ENCODE data around the gene LAMC3. TPM values are rescaled to one million over a fixed set of nuclear protein-coding genes. Genes with fewer than 3 reads are reported as not detected.
"Not testable (repeated sequence)": the region's sequence is repeated elsewhere in the genome, so short reads cannot be mapped to it uniquely, and the experiment has no call there.

LAMC3 gene
- total and polyA plus RNA-seq, 2 donors from 2014 or later, result 13.4 to 13.8 TPM

- no peak overlapping the region for H3K4me3 ChIP-seq (ENCODE audit: low read length in 3 of 3)
- peak; percentile 13 for TF ChIP-seq CTCF (IDR thresholded peaks at IDR 0.05; ENCODE audit: borderline replicate concordance, extremely low read depth, insufficient read depth)
- intact Hi-C loops (cut with DNase I), result no loop called here
- FAIRE-seq, result no peak
- peak in 4 of 5 donors; percentile 76 to 86 (median 84) for DNase-seq
- no peak overlapping the region for H3K27ac ChIP-seq (ENCODE audit: low read depth in 2 of 2, low read length in 2 of 2)
- no peaks in the 10 kb centered on the region for H3K27me3 ChIP-seq (ENCODE audit: control insufficient read depth, insufficient read depth, low read length)
- H3K4me1 ChIP-seq (ENCODE audit: control insufficient read depth in 2 of 3, insufficient read depth in 2 of 3, low read depth in 1 of 3, low read length in 3 of 3), result no peaks in the 10 kb centered on the region
- no peak overlapping the region for H3K9ac ChIP-seq (ENCODE audit: low read length in 3 of 3)
- H3K9me3 ChIP-seq (ENCODE audit: control insufficient read depth in 2 of 3, insufficient read depth in 1 of 3, low read length in 3 of 3), result no peaks in the 10 kb centered on the region
- H3K36me3 ChIP-seq (ENCODE audit: control insufficient read depth in 2 of 3, insufficient read depth in 3 of 3, low read length in 3 of 3), result no peaks in the 10 kb centered on the region
These were observed 10.9 kb upstream of the LAMC3 start for GRCh38 chr9:130997925-130998596.

GRCh38 chr9:130998597-130999244, 10.3 kb upstream of the LAMC3 start:
- Histone ChIP-seq H3K4me3 (ENCODE audit: low read length in 3 of 3) (no peak overlapping the region), H3K4me1 (ENCODE audit: control insufficient read depth in 2 of 3, insufficient read depth in 2 of 3, low read depth in 1 of 3, low read length in 3 of 3) (no peaks in the 10 kb centered on the region), H3K27ac (ENCODE audit: low read depth in 2 of 2, low read length in 2 of 2) (no peak overlapping the region), H3K9ac (ENCODE audit: low read length in 3 of 3) (no peak overlapping the region), H3K36me3 (ENCODE audit: control insufficient read depth in 2 of 3, insufficient read depth in 3 of 3, low read length in 3 of 3) (no peaks in the 10 kb centered on the region), H3K9me3 (ENCODE audit: control insufficient read depth in 2 of 3, insufficient read depth in 1 of 3, low read length in 3 of 3) (no peaks in the 10 kb centered on the region), H3K27me3 (ENCODE audit: control insufficient read depth, insufficient read depth, low read length) (no peaks in the 10 kb centered on the region)
- FAIRE-seq (no peak), DNase-seq (no peak)
- TF ChIP-seq CTCF (IDR thresholded peaks at IDR 0.05; ENCODE audit: borderline replicate concordance, extremely low read depth, insufficient read depth), result no peak
- intact Hi-C loops (cut with DNase I), result no loop called here

- TF ChIP-seq CTCF (IDR thresholded peaks at IDR 0.05; ENCODE audit: borderline replicate concordance, extremely low read depth, insufficient read depth), result no peak
- no peak overlapping the region for H3K27ac ChIP-seq (ENCODE audit: low read depth in 2 of 2, low read length in 2 of 2)
- no peaks in the 10 kb centered on the region for H3K4me1 ChIP-seq (ENCODE audit: control insufficient read depth in 2 of 3, insufficient read depth in 2 of 3, low read depth in 1 of 3, low read length in 3 of 3)
- no peak overlapping the region for H3K9ac ChIP-seq (ENCODE audit: low read length in 3 of 3)
- no peak overlapping the region for H3K4me3 ChIP-seq (ENCODE audit: low read length in 3 of 3)
- H3K36me3 ChIP-seq (ENCODE audit: control insufficient read depth in 2 of 3, insufficient read depth in 3 of 3, low read length in 3 of 3), result no peaks in the 10 kb centered on the region
- H3K9me3 ChIP-seq (ENCODE audit: control insufficient read depth in 2 of 3, insufficient read depth in 1 of 3, low read length in 3 of 3), result no peaks in the 10 kb centered on the region
- no peak for FAIRE-seq
- no peak for DNase-seq
- intact Hi-C loops (cut with DNase I), result no loop called here
- H3K27me3 ChIP-seq (ENCODE audit: control insufficient read depth, insufficient read depth, low read length), result no peaks in the 10 kb centered on the region
These were observed 9.7 kb upstream of the LAMC3 start for GRCh38 chr9:130999245-130999623.

- H3K4me3 ChIP-seq (ENCODE audit: low read length in 3 of 3); DNase-seq; H3K36me3 ChIP-seq (ENCODE audit: control insufficient read depth in 2 of 3, insufficient read depth in 3 of 3, low read length in 3 of 3); H3K9ac ChIP-seq (ENCODE audit: low read length in 3 of 3); H3K4me1 ChIP-seq (ENCODE audit: control insufficient read depth in 2 of 3, insufficient read depth in 2 of 3, low read depth in 1 of 3, low read length in 3 of 3); intact Hi-C loops (cut with DNase I); H3K27ac ChIP-seq (ENCODE audit: low read depth in 2 of 2, low read length in 2 of 2); FAIRE-seq; H3K27me3 ChIP-seq (ENCODE audit: control insufficient read depth, insufficient read depth, low read length); H3K9me3 ChIP-seq (ENCODE audit: control insufficient read depth in 2 of 3, insufficient read depth in 1 of 3, low read length in 3 of 3): not testable (repeated sequence)
These were observed 8.4 kb upstream of the LAMC3 start for GRCh38 chr9:131000526-131000925.

Data from kidney (tissue), 14 donors.